ENCODE measurements around the gene MSANTD1. TPM values are rescaled to one million over a fixed set of nuclear protein-coding genes. Genes with fewer than 3 reads are reported as not detected.

MSANTD1 gene
- total RNA-seq, 2 donors from 2014 or later, result 2.6 to 3.6 TPM

- ATAC-seq (no peak), DNase-seq (no peak)
- no peak overlapping the region for H3K4me3 ChIP-seq
- H3K9me3 ChIP-seq, result no peaks in the 10 kb centered on the region
- no peak overlapping the region for H3K27ac ChIP-seq
- intact Hi-C loops (cut with DNase I), result no loop called here
- H3K27me3 ChIP-seq, result no peaks in the 10 kb centered on the region
- TF ChIP-seq CTCF (IDR thresholded peaks at IDR 0.05) (no peak), POLR2A (IDR thresholded peaks at IDR 0.05) (no peak)
- H3K4me1 ChIP-seq, result peaks cover 33% of the 10 kb centered on the region
- no peaks in the 10 kb centered on the region for H3K36me3 ChIP-seq (replicated peaks in 1 of 2; ENCODE audit: insufficient read depth in 1 of 2, low read depth in 2 of 2)
- 63 to 80% methylated on average over 1 of the region's 1 CpG for WGBS, 2 donors
Observed at GRCh38 chr4:3244002-3244401, 5.0 kb upstream of the MSANTD1 start.

GRCh38 chr4:3244747-3245146 is 4.2 kb upstream of the MSANTD1 start:
- Histone ChIP-seq H3K27ac (no peak overlapping the region), H3K4me3 (no peak overlapping the region), H3K27me3 (no peaks in the 10 kb centered on the region), H3K9me3 (no peaks in the 10 kb centered on the region), H3K36me3 (replicated peaks in 1 of 2; ENCODE audit: insufficient read depth in 1 of 2, low read depth in 2 of 2) (no peaks in the 10 kb centered on the region), H3K4me1 (peaks cover 26% of the 10 kb centered on the region)
- 77 to 100% methylated on average over 1 to 9 of the region's 9 CpGs for WGBS, 2 donors
- TF ChIP-seq CTCF (IDR thresholded peaks at IDR 0.05) (no peak), POLR2A (IDR thresholded peaks at IDR 0.05) (no peak)
- ATAC-seq (no peak), DNase-seq (no peak)
- intact Hi-C loops (cut with DNase I), result no loop called here

- TF ChIP-seq POLR2A (IDR thresholded peaks at IDR 0.05), result no peak
- TF ChIP-seq CTCF (IDR thresholded peaks at IDR 0.05), result no peak
- Histone ChIP-seq H3K4me3 (no peak overlapping the region), H3K27me3 (no peaks in the 10 kb centered on the region), H3K36me3 (replicated peaks in 1 of 2; ENCODE audit: insufficient read depth in 1 of 2, low read depth in 2 of 2) (no peaks in the 10 kb centered on the region), H3K27ac (no peak overlapping the region), H3K9me3 (no peaks in the 10 kb centered on the region), H3K4me1 (peaks cover 17% of the 10 kb centered on the region)
- ATAC-seq (no peak), DNase-seq (no peak)
- 78% methylated on average over 5 of the region's 6 CpGs; no CpG with 5 or more reads in 1 of the 2 donors for WGBS, 2 donors
- intact Hi-C loops (cut with DNase I), result no loop called here
Observed at GRCh38 chr4:3245676-3246075, 3.3 kb upstream of the MSANTD1 start.

GRCh38 chr4:3246458-3247398 is 2.2 kb upstream of the MSANTD1 start:
- Histone ChIP-seq H3K36me3 (replicated peaks in 1 of 2; ENCODE audit: insufficient read depth in 1 of 2, low read depth in 2 of 2) (no peaks in the 10 kb centered on the region), H3K27ac (no peak overlapping the region), H3K4me3 (no peak overlapping the region), H3K27me3 (no peaks in the 10 kb centered on the region), H3K4me1 (peaks cover 6% of the 10 kb centered on the region), H3K9me3 (no peaks in the 10 kb centered on the region)
- WGBS, 2 donors, result 64 to 88% methylated on average over 1 to 12 of the region's 16 CpGs
- TF ChIP-seq CTCF (IDR thresholded peaks at IDR 0.05) (no peak), POLR2A (IDR thresholded peaks at IDR 0.05) (no peak)
- ATAC-seq (no peak), DNase-seq (no peak)
- intact Hi-C loops (cut with DNase I), result no loop called here
